ENCODE measurements around the gene CIAO2B.

The CIAO2B gene

DNA sequence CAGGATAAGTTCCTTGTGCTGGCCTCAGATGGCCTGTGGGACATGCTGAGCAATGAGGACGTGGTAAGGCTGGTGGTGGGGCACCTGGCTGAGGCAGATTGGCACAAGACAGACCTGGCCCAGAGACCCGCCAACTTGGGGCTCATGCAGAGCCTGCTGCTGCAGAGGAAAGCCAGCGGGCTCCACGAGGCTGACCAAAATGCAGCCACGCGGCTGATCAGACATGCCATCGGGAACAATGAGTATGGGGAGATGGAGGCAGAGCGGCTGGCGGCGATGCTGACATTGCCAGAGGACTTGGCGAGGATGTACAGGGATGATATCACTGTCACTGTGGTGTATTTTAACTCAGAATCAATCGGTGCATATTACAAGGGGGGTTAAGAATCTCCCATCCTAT is 48.7 kb downstream of the CIAO2B start:
- no peak for DNase-seq (ENCODE audit: low read depth)

DNA sequence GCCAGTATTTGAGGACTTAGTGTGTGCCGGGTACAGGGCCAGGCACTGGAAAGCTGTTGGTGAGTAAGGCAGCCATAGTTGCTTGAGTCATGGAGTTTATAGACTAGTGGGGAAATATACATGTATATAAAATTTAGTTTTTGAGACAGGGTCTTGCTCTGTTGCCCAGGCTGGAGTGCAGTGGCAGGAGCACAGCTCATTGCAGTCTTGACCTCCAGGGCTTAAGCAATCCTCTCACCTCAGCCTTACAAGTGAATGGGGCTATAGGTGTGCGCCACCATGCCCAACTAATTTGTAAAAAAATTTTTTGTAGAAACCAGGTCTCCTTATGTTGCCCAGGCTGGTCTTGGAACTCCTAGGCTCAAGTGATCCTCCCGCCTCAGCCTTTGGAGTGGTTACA is 51.5 kb downstream of the CIAO2B start:
- no peak for DNase-seq (ENCODE audit: low read depth)
